ENCODE measurements around the gene ZNF850.

Gene ZNF850

GRCh38 chr19:36688058-36688457 is 84.5 kb downstream of the ZNF850 start:
- Histone ChIP-seq H3K36me3 (ENCODE audit: insufficient read depth, low read length) (peaks cover 50% of the 10 kb centered on the region), H4K20me1 (ENCODE audit: insufficient read depth, low read length) (no peaks in the 10 kb centered on the region), H3K79me2 (ENCODE audit: insufficient read depth, low read length) (peaks cover 82% of the 10 kb centered on the region), H3K27me3 (ENCODE audit: insufficient read depth, low read length, poor library complexity) (no peaks in the 10 kb centered on the region), H3K4me2 (ENCODE audit: insufficient read depth, low read length) (peak overlapping the region; percentile 86), H3K27ac (ENCODE audit: low read length) (peak overlapping the region; percentile 91), H3K9me3 (ENCODE audit: insufficient read depth, low read length, severe bottlenecking) (peaks cover 15% of the 10 kb centered on the region), H3K9ac (ENCODE audit: low read depth, low read length) (peak overlapping the region; percentile 90), H3K4me3 (ENCODE audit: low read depth in 1 of 2, low read length in 2 of 2) (peak overlapping the region; percentile 72 to 90), H3K4me1 (ENCODE audit: insufficient read depth, low read length) (peaks cover 37% of the 10 kb centered on the region), H2AFZ (ENCODE audit: low read depth, low read length) (peak overlapping the region; percentile 89)
- TF ChIP-seq CTCF (IDR thresholded peaks at IDR 0.05; ENCODE audit: borderline replicate concordance, extremely low read depth, low read length, poor library complexity, severe bottlenecking) (no peak), EZH2 (IDR thresholded peaks at IDR 0.05; ENCODE audit: borderline replicate concordance, low read depth, low read length, severe bottlenecking) (no peak)
- DNase-seq (no peak), ATAC-seq (ENCODE audit: insufficient read depth, low read depth) (no peak)

GRCh38 chr19:36687214-36688056 is 85.2 kb downstream of the ZNF850 start, which contains the start of gene ZNF567:
Gene ZNF567 (plus strand): TSS chr19:36687612. CDS start chr19:36694868, 7,256 bp downstream.
- Histone ChIP-seq H3K79me2 (ENCODE audit: insufficient read depth, low read length) (peaks cover 76% of the 10 kb centered on the region), H4K20me1 (ENCODE audit: insufficient read depth, low read length) (no peaks in the 10 kb centered on the region), H3K36me3 (ENCODE audit: insufficient read depth, low read length) (peaks cover 43% of the 10 kb centered on the region), H3K27me3 (ENCODE audit: insufficient read depth, low read length, poor library complexity) (no peaks in the 10 kb centered on the region), H3K4me1 (ENCODE audit: insufficient read depth, low read length) (peaks cover 37% of the 10 kb centered on the region), H3K27ac (ENCODE audit: low read length) (peak within 1 kb of the TSS; percentile 91), H3K9me3 (ENCODE audit: insufficient read depth, low read length, severe bottlenecking) (peaks cover 15% of the 10 kb centered on the region), H3K4me3 (ENCODE audit: low read depth in 1 of 2, low read length in 2 of 2) (peak within 1 kb of the TSS; percentile 72 to 90), H3K9ac (ENCODE audit: low read depth, low read length) (peak within 1 kb of the TSS; percentile 90), H2AFZ (ENCODE audit: low read depth, low read length) (peak within 1 kb of the TSS; percentile 92), H3K4me2 (ENCODE audit: insufficient read depth, low read length) (peak within 1 kb of the TSS; percentile 86)
- ATAC-seq (ENCODE audit: insufficient read depth, low read depth), result peak; percentile 92
- peak; percentile 98 for DNase-seq
- TF ChIP-seq CTCF (IDR thresholded peaks at IDR 0.05; ENCODE audit: borderline replicate concordance, extremely low read depth, low read length, poor library complexity, severe bottlenecking), result peak; percentile 5
- TF ChIP-seq EZH2 (IDR thresholded peaks at IDR 0.05; ENCODE audit: borderline replicate concordance, low read depth, low read length, severe bottlenecking), result no peak

GRCh38 chr19:36686365-36687213 is 86.0 kb downstream of the ZNF850 start:
- Histone ChIP-seq H3K27me3 (ENCODE audit: insufficient read depth, low read length, poor library complexity) (no peaks in the 10 kb centered on the region), H3K4me2 (ENCODE audit: insufficient read depth, low read length) (peak overlapping the region; percentile 86), H3K4me1 (ENCODE audit: insufficient read depth, low read length) (peaks cover 37% of the 10 kb centered on the region), H3K9me3 (ENCODE audit: insufficient read depth, low read length, severe bottlenecking) (peaks cover 12% of the 10 kb centered on the region), H3K36me3 (ENCODE audit: insufficient read depth, low read length) (peaks cover 42% of the 10 kb centered on the region), H3K9ac (ENCODE audit: low read depth, low read length) (peak overlapping the region; percentile 90), H3K79me2 (ENCODE audit: insufficient read depth, low read length) (peaks cover 71% of the 10 kb centered on the region), H3K27ac (ENCODE audit: low read length) (peak overlapping the region; percentile 77), H4K20me1 (ENCODE audit: insufficient read depth, low read length) (no peaks in the 10 kb centered on the region), H3K4me3 (ENCODE audit: low read depth in 1 of 2, low read length in 2 of 2) (peak overlapping the region; percentile 72 to 90), H2AFZ (ENCODE audit: low read depth, low read length) (peak overlapping the region; percentile 92)
- peak; percentile 53 for ATAC-seq (ENCODE audit: insufficient read depth, low read depth)
- DNase-seq, result peak; percentile 32
- TF ChIP-seq CTCF (IDR thresholded peaks at IDR 0.05; ENCODE audit: borderline replicate concordance, extremely low read depth, low read length, poor library complexity, severe bottlenecking) (no peak), EZH2 (IDR thresholded peaks at IDR 0.05; ENCODE audit: borderline replicate concordance, low read depth, low read length, severe bottlenecking) (no peak)

Data from DND-41 (cell line).